Measurements from ENCODE around the gene ABHD17A.

ABHD17A gene

DNA sequence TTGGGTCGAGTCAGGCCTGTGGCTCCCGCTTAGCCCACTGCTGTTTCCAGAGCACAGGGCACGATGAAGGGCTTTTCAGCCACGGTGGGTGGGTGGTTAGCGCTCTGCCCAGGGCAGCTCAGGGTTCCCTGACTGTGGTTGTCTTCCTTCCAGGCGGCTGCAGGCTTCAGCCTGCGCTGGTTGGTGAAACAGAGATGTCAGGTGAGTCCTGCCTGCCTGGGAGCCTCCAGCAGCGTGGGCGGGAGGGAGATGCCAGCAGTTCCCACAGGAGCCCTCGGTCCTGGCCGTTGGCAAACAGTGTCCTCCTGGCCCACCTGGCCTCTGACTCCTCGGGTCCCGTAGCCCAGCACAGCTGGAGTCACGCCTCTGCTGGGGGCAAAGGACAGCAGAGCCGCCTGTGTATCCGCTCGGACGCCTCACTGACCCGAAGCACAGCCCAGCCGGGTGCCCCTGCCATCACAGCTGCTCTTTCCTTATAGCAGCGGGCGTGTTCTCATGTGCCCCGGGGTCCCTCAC, 29.6 kb upstream of the ABHD17A start:
- Histone ChIP-seq H3K36me3 (replicated peaks in 1 of 2; ENCODE audit: control insufficient read depth in 2 of 2, insufficient read depth in 2 of 2, low read length in 2 of 2) (peaks cover 38 to 73% of the 10 kb centered on the region in 2 donors), H4K91ac (ENCODE audit: low read depth, low read length, poor library complexity) (peak overlapping the region; percentile 26), H3K23ac (ENCODE audit: low read depth, low read length, poor library complexity) (no peak overlapping the region), H3K27me3 (ENCODE audit: control insufficient read depth in 3 of 3, insufficient read depth in 3 of 3, low read depth in 1 of 3, low read length in 3 of 3) (no peaks in the 10 kb centered on the region), H2AK5ac (ENCODE audit: low read depth, low read length) (no peak overlapping the region), H3K9ac (ENCODE audit: low read depth, low read length, poor library complexity) (no peak overlapping the region), H2BK15ac (ENCODE audit: low read length) (no peak overlapping the region), H3K9me3 (replicated peaks in 1 of 2; ENCODE audit: control insufficient read depth in 2 of 2, insufficient read depth in 1 of 2, low read depth in 1 of 2, low read length in 2 of 2) (peaks cover 0 to 3% of the 10 kb centered on the region in 2 donors), H3K18ac (ENCODE audit: low read length) (peak overlapping the region; percentile 24), H4K8ac (ENCODE audit: low read depth, low read length) (no peak overlapping the region), H3K4me2 (ENCODE audit: insufficient read depth, low read length, poor library complexity, severe bottlenecking) (no peak overlapping the region), H2BK5ac (ENCODE audit: low read length) (no peak overlapping the region), H3K79me1 (ENCODE audit: low read depth, low read length) (peaks cover 28% of the 10 kb centered on the region), H3K4ac (ENCODE audit: low read length) (no peak overlapping the region), H3K14ac (ENCODE audit: low read length) (no peak overlapping the region), H2AFZ (ENCODE audit: low read length) (no peak overlapping the region), H3K4me1 (ENCODE audit: control insufficient read depth in 2 of 2, insufficient read depth in 1 of 2, low read depth in 1 of 2, low read length in 2 of 2) (no peaks in the 10 kb centered on the region), H2BK12ac (ENCODE audit: low read length) (no peak overlapping the region), H3K27ac (replicated peaks; ENCODE audit: low read length) (no peak overlapping the region), H2BK120ac (ENCODE audit: low read depth, low read length) (no peak overlapping the region), H3K4me3 (ENCODE audit: low read length in 2 of 2) (no peak overlapping the region)
- no CpG with 5 or more reads among the region's 23 CpGs for WGBS, 2 donors (ENCODE audit: extremely low coverage in 2 of 2, insufficient read length in 2 of 2, insufficient replicate concordance in 1 of 2)
- no peak for DNase-seq (ENCODE audit: low spot score)

DNA sequence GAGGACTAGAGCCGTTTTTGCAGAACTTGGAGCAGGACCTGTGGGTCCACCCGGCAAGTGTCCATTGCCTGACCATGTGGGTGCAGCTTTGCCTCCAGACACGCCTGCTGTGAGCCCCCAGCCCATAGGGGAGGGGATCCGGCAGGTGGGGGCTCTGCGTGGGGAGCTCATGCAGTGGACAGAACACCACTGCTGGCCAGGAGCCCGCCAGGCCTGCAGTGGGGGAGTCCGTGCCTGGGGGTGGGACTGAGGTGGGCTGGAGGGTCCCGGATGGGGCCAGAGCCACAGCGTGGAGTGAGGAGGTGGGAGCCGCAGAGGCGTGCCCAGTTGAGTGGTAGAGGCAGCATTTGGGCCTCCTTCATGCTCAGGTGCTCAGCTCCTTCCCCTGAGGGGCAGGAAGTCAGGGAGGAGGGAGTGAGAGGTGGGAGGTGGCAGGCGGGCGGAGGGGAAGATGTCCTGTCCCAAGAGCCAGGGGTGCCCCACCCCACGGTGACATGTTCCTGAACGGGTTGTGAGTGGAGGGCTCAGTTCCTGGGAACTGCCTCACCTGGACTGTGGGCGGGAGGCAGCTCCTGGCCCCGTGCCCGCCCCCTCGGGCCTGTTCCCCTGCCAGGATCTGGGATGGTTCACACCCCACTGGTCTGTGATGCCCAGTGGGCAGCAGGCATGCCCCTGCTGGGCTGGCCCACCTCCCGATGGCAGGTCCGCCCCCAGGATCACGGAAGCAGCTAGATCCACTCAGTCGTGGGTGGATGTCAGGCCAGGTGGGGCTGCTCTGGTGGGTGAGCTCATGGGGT, 28.7 kb upstream of the ABHD17A start:
- Histone ChIP-seq H2AK5ac (ENCODE audit: low read depth, low read length) (no peak overlapping the region), H3K4me2 (ENCODE audit: insufficient read depth, low read length, poor library complexity, severe bottlenecking) (no peak overlapping the region), H3K9ac (ENCODE audit: low read depth, low read length, poor library complexity) (peak overlapping the region; percentile 21), H2BK15ac (ENCODE audit: low read length) (no peak overlapping the region), H3K4ac (ENCODE audit: low read length) (no peak overlapping the region), H2BK120ac (ENCODE audit: low read depth, low read length) (no peak overlapping the region), H3K18ac (ENCODE audit: low read length) (no peak overlapping the region), H3K27ac (replicated peaks; ENCODE audit: low read length) (no peak overlapping the region), H3K14ac (ENCODE audit: low read length) (peak overlapping the region; percentile 89), H3K9me3 (replicated peaks in 1 of 2; ENCODE audit: control insufficient read depth in 2 of 2, insufficient read depth in 1 of 2, low read depth in 1 of 2, low read length in 2 of 2) (peaks cover 0 to 5% of the 10 kb centered on the region in 2 donors), H3K4me1 (ENCODE audit: control insufficient read depth in 2 of 2, insufficient read depth in 1 of 2, low read depth in 1 of 2, low read length in 2 of 2) (no peaks in the 10 kb centered on the region), H2AFZ (ENCODE audit: low read length) (no peak overlapping the region), H2BK5ac (ENCODE audit: low read length) (peak overlapping the region; percentile 77), H3K27me3 (ENCODE audit: control insufficient read depth in 3 of 3, insufficient read depth in 3 of 3, low read depth in 1 of 3, low read length in 3 of 3) (no peaks in the 10 kb centered on the region), H3K4me3 (ENCODE audit: low read length in 2 of 2) (no peak overlapping the region), H3K79me1 (ENCODE audit: low read depth, low read length) (peaks cover 36% of the 10 kb centered on the region), H2BK12ac (ENCODE audit: low read length) (no peak overlapping the region), H3K23ac (ENCODE audit: low read depth, low read length, poor library complexity) (peak overlapping the region; percentile 86), H4K91ac (ENCODE audit: low read depth, low read length, poor library complexity) (no peak overlapping the region), H3K36me3 (replicated peaks in 1 of 2; ENCODE audit: control insufficient read depth in 2 of 2, insufficient read depth in 2 of 2, low read length in 2 of 2) (peaks cover 37 to 74% of the 10 kb centered on the region in 2 donors), H4K8ac (ENCODE audit: low read depth, low read length) (peak overlapping the region; percentile 17)
- DNase-seq (ENCODE audit: low spot score): no peak
- no CpG with 5 or more reads among the region's 23 CpGs for WGBS, 2 donors (ENCODE audit: extremely low coverage in 2 of 2, insufficient read length in 2 of 2, insufficient replicate concordance in 1 of 2)

DNA sequence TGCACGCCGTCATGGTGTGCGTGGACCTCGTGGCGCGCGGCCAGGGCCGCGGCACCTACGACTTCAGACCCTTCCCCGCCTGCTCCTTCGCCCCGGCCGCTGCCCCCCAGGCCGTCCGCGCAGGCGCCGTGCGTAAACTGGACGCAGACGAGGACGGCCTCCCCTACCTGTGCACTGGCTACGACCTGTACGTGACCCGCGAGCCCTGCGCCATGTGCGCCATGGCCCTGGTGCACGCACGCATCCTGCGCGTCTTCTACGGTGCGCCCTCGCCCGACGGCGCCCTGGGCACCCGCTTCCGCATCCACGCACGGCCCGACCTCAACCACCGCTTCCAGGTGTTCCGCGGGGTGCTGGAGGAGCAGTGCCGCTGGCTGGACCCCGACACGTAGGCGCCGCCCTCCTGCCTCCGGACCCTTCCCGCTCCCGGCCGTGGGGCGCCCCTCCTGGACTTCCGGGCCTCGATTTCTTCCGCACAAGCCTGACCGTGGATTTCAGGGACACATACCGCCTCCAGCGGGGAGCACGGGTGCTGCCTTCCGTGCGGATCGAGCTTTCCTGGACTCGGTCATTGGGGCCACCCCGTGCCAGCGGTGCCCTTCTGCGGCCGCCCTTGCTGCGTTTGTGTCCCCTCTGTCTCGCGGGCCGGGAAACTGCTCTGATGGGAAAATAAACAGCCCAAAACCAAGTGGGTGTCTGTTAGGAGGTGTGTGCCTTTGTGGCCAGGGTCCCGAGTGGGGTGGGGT, 27.6 kb upstream of the ABHD17A start:
- Histone ChIP-seq H2BK15ac (ENCODE audit: low read length) (no peak overlapping the region), H3K36me3 (replicated peaks in 1 of 2; ENCODE audit: control insufficient read depth in 2 of 2, insufficient read depth in 2 of 2, low read length in 2 of 2) (peaks cover 29 to 72% of the 10 kb centered on the region in 2 donors), H3K4me3 (ENCODE audit: low read length in 2 of 2) (no peak overlapping the region), H3K9me3 (replicated peaks in 1 of 2; ENCODE audit: control insufficient read depth in 2 of 2, insufficient read depth in 1 of 2, low read depth in 1 of 2, low read length in 2 of 2) (peaks cover 0 to 5% of the 10 kb centered on the region in 2 donors), H4K91ac (ENCODE audit: low read depth, low read length, poor library complexity) (no peak overlapping the region), H2BK120ac (ENCODE audit: low read depth, low read length) (no peak overlapping the region), H3K23ac (ENCODE audit: low read depth, low read length, poor library complexity) (peak overlapping the region; percentile 65), H3K27ac (replicated peaks; ENCODE audit: low read length) (no peak overlapping the region), H4K8ac (ENCODE audit: low read depth, low read length) (no peak overlapping the region), H3K27me3 (ENCODE audit: control insufficient read depth in 3 of 3, insufficient read depth in 3 of 3, low read depth in 1 of 3, low read length in 3 of 3) (no peaks in the 10 kb centered on the region), H2BK12ac (ENCODE audit: low read length) (peak overlapping the region; percentile 73), H3K4me2 (ENCODE audit: insufficient read depth, low read length, poor library complexity, severe bottlenecking) (no peak overlapping the region), H3K4me1 (ENCODE audit: control insufficient read depth in 2 of 2, insufficient read depth in 1 of 2, low read depth in 1 of 2, low read length in 2 of 2) (no peaks in the 10 kb centered on the region), H3K9ac (ENCODE audit: low read depth, low read length, poor library complexity) (no peak overlapping the region), H3K79me1 (ENCODE audit: low read depth, low read length) (peaks cover 41% of the 10 kb centered on the region), H2AK5ac (ENCODE audit: low read depth, low read length) (no peak overlapping the region), H3K18ac (ENCODE audit: low read length) (peak overlapping the region; percentile 48), H3K4ac (ENCODE audit: low read length) (peak overlapping the region; percentile 37), H2AFZ (ENCODE audit: low read length) (no peak overlapping the region), H2BK5ac (ENCODE audit: low read length) (no peak overlapping the region), H3K14ac (ENCODE audit: low read length) (peak overlapping the region; percentile 56)
- DNase-seq (ENCODE audit: low spot score): no peak
- no CpG with 5 or more reads among the region's 77 CpGs for WGBS, 2 donors (ENCODE audit: extremely low coverage in 2 of 2, insufficient read length in 2 of 2, insufficient replicate concordance in 1 of 2)

DNA sequence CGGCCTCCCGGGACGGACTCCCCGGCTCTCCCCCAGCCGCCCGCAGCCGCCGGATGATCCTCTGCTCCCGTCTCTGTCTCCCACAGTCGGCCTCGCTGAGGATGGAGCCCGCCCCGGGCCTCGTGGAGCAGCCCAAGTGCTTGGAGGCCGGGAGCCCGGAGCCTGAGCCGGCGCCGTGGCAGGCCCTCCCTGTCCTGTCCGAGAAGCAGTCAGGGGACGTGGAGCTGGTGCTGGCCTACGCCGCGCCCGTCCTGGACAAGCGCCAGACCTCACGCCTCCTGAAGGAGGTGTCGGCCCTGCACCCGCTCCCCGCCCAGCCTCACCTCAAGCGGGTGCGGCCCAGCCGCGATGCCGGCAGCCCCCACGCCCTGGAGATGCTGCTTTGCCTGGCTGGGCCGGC, 26.7 kb upstream of the ABHD17A start:
- Histone ChIP-seq H3K4me3 (ENCODE audit: low read length in 2 of 2) (no peak overlapping the region), H2AFZ (ENCODE audit: low read length) (no peak overlapping the region), H3K4ac (ENCODE audit: low read length) (no peak overlapping the region), H3K79me1 (ENCODE audit: low read depth, low read length) (peaks cover 50% of the 10 kb centered on the region), H3K4me1 (ENCODE audit: control insufficient read depth in 2 of 2, insufficient read depth in 1 of 2, low read depth in 1 of 2, low read length in 2 of 2) (no peaks in the 10 kb centered on the region), H3K9ac (ENCODE audit: low read depth, low read length, poor library complexity) (no peak overlapping the region), H2BK15ac (ENCODE audit: low read length) (no peak overlapping the region), H2BK5ac (ENCODE audit: low read length) (no peak overlapping the region), H3K27me3 (ENCODE audit: control insufficient read depth in 3 of 3, insufficient read depth in 3 of 3, low read depth in 1 of 3, low read length in 3 of 3) (no peaks in the 10 kb centered on the region), H4K91ac (ENCODE audit: low read depth, low read length, poor library complexity) (no peak overlapping the region), H3K27ac (replicated peaks; ENCODE audit: low read length) (no peak overlapping the region), H3K9me3 (replicated peaks in 1 of 2; ENCODE audit: control insufficient read depth in 2 of 2, insufficient read depth in 1 of 2, low read depth in 1 of 2, low read length in 2 of 2) (peaks cover 0 to 5% of the 10 kb centered on the region in 2 donors), H2BK12ac (ENCODE audit: low read length) (peak overlapping the region; percentile 3), H2AK5ac (ENCODE audit: low read depth, low read length) (no peak overlapping the region), H3K4me2 (ENCODE audit: insufficient read depth, low read length, poor library complexity, severe bottlenecking) (no peak overlapping the region), H4K8ac (ENCODE audit: low read depth, low read length) (no peak overlapping the region), H3K18ac (ENCODE audit: low read length) (peak overlapping the region; percentile 48), H3K14ac (ENCODE audit: low read length) (no peak overlapping the region), H2BK120ac (ENCODE audit: low read depth, low read length) (no peak overlapping the region), H3K36me3 (replicated peaks in 1 of 2; ENCODE audit: control insufficient read depth in 2 of 2, insufficient read depth in 2 of 2, low read length in 2 of 2) (peaks cover 28 to 72% of the 10 kb centered on the region in 2 donors), H3K23ac (ENCODE audit: low read depth, low read length, poor library complexity) (no peak overlapping the region)
- no CpG with 5 or more reads among the region's 37 CpGs for WGBS, 2 donors (ENCODE audit: extremely low coverage in 2 of 2, insufficient read length in 2 of 2, insufficient replicate concordance in 1 of 2)
- DNase-seq (ENCODE audit: low spot score): no peak
